Osteocyte (in vitro differentiated cells): ENCODE measurements around the gene STXBP2. TPM values are rescaled to one million over a fixed set of nuclear protein-coding genes. Genes with fewer than 3 reads are reported as not detected.

Experiments used
- DNase-seq: peaks from one replicate; pipeline ENCODE4 v3.0.0; 2021; ENCODE audit warnings: mixed read lengths; ENCODE audit not compliant: unreplicated experiment; ENCODE audit errors: extremely low spot score
- H3K27ac Mint-ChIP-seq: one replicate; pipeline ENCODE4 v1.8.0; 2021; ENCODE audit warnings: mild to moderate bottlenecking, mixed read lengths; ENCODE audit not compliant: unreplicated experiment
- H3K27me3 Mint-ChIP-seq: one replicate; pipeline ENCODE4 v1.8.0; 2021; ENCODE audit warnings: mixed read lengths; ENCODE audit not compliant: unreplicated experiment
- H3K36me3 Mint-ChIP-seq: one replicate; pipeline ENCODE4 v1.8.0; 2021; ENCODE audit warnings: mixed read lengths; ENCODE audit not compliant: unreplicated experiment
- H3K4me1 Mint-ChIP-seq: one replicate; pipeline ENCODE4 v1.8.0; 2021; ENCODE audit warnings: mixed read lengths; ENCODE audit not compliant: unreplicated experiment
- H3K4me3 Mint-ChIP-seq: one replicate; pipeline ENCODE4 v1.8.0; 2021; ENCODE audit warnings: mild to moderate bottlenecking, moderate library complexity, mixed read lengths; ENCODE audit not compliant: unreplicated experiment
- H3K9me3 Mint-ChIP-seq: one replicate; pipeline ENCODE4 v1.8.0; 2021; ENCODE audit warnings: mixed read lengths; ENCODE audit not compliant: unreplicated experiment
- CTCF ChIP-seq: fragments of 200-600 bp; sonication (generic); IDR thresholded peaks from 2 replicates; pipeline ENCODE4 v1.5.0; 2021; ENCODE audit warnings: antibody characterized with exemption, mild to moderate bottlenecking, moderate library complexity
- total RNA-seq: library from RNA; stranded (reverse); gene quantifications from 2 replicates; pipeline ENCODE4 v1.2.1, GENCODE V29; 2021

The STXBP2 gene
- total RNA-seq, 1 donor from 2014 or later = 13.6 TPM

GRCh38 chr19:7631577-7631976, 5.3 kb upstream of the STXBP2 start:
- H3K4me3 Mint-ChIP-seq = no peak overlapping the region
- H3K27me3 Mint-ChIP-seq = peaks cover 14% of the 10 kb centered on the region
- no peak overlapping the region for H3K27ac Mint-ChIP-seq

DNA sequence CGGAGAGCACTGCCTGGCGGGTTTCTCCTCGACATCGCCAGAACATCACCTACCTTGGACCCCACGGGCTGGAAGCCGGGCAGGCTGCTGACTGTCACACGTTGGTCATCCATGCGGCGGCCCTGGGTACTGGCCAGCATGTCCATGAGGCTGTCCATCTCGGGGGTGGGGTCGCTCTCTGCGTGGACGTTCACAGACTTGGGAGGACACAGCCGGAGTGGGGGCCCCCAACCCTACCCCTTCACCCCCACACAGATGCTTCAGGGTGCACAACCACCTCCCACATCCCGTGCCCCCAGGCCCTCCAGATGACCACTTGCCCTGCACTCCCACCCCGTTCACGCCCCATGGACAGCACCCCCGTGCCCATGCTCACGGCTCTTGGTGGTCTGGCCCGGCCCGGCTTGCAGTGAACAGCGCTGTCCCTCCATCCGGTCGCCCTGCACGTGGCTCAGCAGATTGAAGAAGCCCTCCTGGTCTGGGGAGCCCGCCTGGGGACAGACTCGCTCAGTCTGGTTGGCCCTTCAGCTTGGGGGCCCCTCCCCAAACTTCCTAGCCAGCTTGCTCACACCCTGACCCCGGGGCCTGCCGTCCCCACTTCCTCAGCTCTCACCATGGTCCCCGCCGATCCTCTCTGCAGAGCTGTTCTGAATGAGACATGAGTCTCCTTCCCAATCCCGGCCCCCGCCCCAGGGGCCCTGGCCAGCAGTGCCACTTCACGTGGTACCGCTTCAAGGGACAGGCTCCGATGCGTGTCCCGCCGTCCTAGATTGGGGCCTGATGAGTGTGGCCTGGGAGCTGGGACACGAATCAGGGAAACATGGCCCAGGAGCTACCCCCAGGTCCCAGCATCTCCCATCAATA, 4.3 kb upstream of the STXBP2 start:
- no peak for TF ChIP-seq CTCF
- H3K27ac Mint-ChIP-seq = no peak overlapping the region
- no peaks in the 10 kb centered on the region for H3K36me3 Mint-ChIP-seq
- no peak for DNase-seq
- H3K4me1 Mint-ChIP-seq = peaks cover 29% of the 10 kb centered on the region
- no peaks in the 10 kb centered on the region for H3K9me3 Mint-ChIP-seq
- H3K4me3 Mint-ChIP-seq = no peak overlapping the region
- H3K27me3 Mint-ChIP-seq = peaks cover 16% of the 10 kb centered on the region

More at GRCh38 chr19:7631577-7631976, 5.3 kb upstream of the STXBP2 start:
- H3K9me3 Mint-ChIP-seq = no peaks in the 10 kb centered on the region
- TF ChIP-seq CTCF = no peak
- H3K4me1 Mint-ChIP-seq = peaks cover 30% of the 10 kb centered on the region
- no peaks in the 10 kb centered on the region for H3K36me3 Mint-ChIP-seq
- no peak for DNase-seq

- Mint-ChIP-seq H3K27me3 (peaks cover 16% of the 10 kb centered on the region), H3K36me3 (no peaks in the 10 kb centered on the region), H3K27ac (no peak within 1 kb of the TSS), H3K4me1 (peaks cover 20% of the 10 kb centered on the region), H3K4me3 (no peak within 1 kb of the TSS), H3K9me3 (no peaks in the 10 kb centered on the region)
- no peak for DNase-seq
- TF ChIP-seq CTCF = no peak
Observed at GRCh38 chr19:7633698-7634097, 3.2 kb upstream of the STXBP2 start, which contains the start of gene PCP2. TSS of gene PCP2 (minus strand) at chr19:7633719. CDS start at chr19:7633457, 262 bp downstream.

- H3K27ac Mint-ChIP-seq = no peak overlapping the region
- H3K4me3 Mint-ChIP-seq = no peak overlapping the region
- no peak for DNase-seq
- no peaks in the 10 kb centered on the region for H3K36me3 Mint-ChIP-seq
- H3K4me1 Mint-ChIP-seq = peaks cover 4% of the 10 kb centered on the region
- no peak for TF ChIP-seq CTCF
- H3K9me3 Mint-ChIP-seq = no peaks in the 10 kb centered on the region
- peaks cover 16% of the 10 kb centered on the region for H3K27me3 Mint-ChIP-seq
Observed at GRCh38 chr19:7635670-7636069, 1.2 kb upstream of the STXBP2 start.

GRCh38 chr19:7636317-7636690, 606 bp upstream of the STXBP2 start:
- no peak for TF ChIP-seq CTCF
- H3K36me3 Mint-ChIP-seq = no peaks in the 10 kb centered on the region
- H3K4me3 Mint-ChIP-seq = peak overlapping the region; percentile 40
- H3K4me1 Mint-ChIP-seq = no peaks in the 10 kb centered on the region
- H3K27me3 Mint-ChIP-seq = peaks cover 16% of the 10 kb centered on the region
- H3K9me3 Mint-ChIP-seq = no peaks in the 10 kb centered on the region
- H3K27ac Mint-ChIP-seq = no peak overlapping the region
- DNase-seq = no peak
